ENCODE data around the gene RCAN1.

- TF ChIP-seq POLR2A (IDR thresholded peaks at IDR 0.05; ENCODE audit: low read depth, low read length), result no peak
- no peak for TF ChIP-seq TAF1 (IDR thresholded peaks at IDR 0.05; ENCODE audit: borderline replicate concordance, low read depth, low read length)
Observed at GRCh38 chr21:34544032-34544496, 70.8 kb downstream of the RCAN1 start.
